Thymus (tissue), 11 donors: ENCODE results near the gene SMU1. TPM values are rescaled to one million over a fixed set of nuclear protein-coding genes. Genes with fewer than 3 reads are reported as not detected.

ENCODE experiments used
- DNase-seq, 9 donors: peaks; one replicate each; pipeline ENCODE4 v3.0.0-alpha.2; 2013; ENCODE audit warnings: low spot score in 9 of 9, low read depth in 6 of 9, missing footprints in 1 of 9
- H3K27ac ChIP-seq, 2 donors: one replicate each; pipeline ENCODE4 v1.5.1; 2013; ENCODE audit warnings: control low read depth in 1 of 2, low read depth in 1 of 2, low read length in 1 of 2, mild to moderate bottlenecking in 1 of 2, moderate library complexity in 1 of 2
- H3K27me3 ChIP-seq, 2 donors: one replicate each; pipeline ENCODE4 v1.5.1; 2013; ENCODE audit warnings: low read length in 1 of 2; ENCODE audit not compliant: control insufficient read depth in 2 of 2, insufficient read depth in 1 of 2
- H3K36me3 ChIP-seq, 2 donors: one replicate each; pipeline ENCODE4 v1.5.1; 2013; ENCODE audit warnings: low read length in 1 of 2, mild to moderate bottlenecking in 1 of 2, moderate library complexity in 1 of 2; ENCODE audit not compliant: control insufficient read depth in 2 of 2, insufficient read depth in 2 of 2
- H3K4me1 ChIP-seq, 2 donors: one replicate each; pipeline ENCODE4 v1.5.1; 2013; ENCODE audit warnings: low read length in 2 of 2; ENCODE audit not compliant: control insufficient read depth in 2 of 2, insufficient read depth in 2 of 2
- H3K4me3 ChIP-seq, 2 donors: one replicate each; pipeline ENCODE4 v1.5.1; 2013; ENCODE audit warnings: low read length in 2 of 2, control low read depth in 1 of 2, mild to moderate bottlenecking in 1 of 2
- H3K9me3 ChIP-seq, 2 donors: one replicate each; pipeline ENCODE4 v1.5.1; 2013; ENCODE audit warnings: low read length in 1 of 2, mild to moderate bottlenecking in 1 of 2; ENCODE audit not compliant: control insufficient read depth in 2 of 2, insufficient read depth in 1 of 2
- WGBS: extraction: QIAGEN DNeasy Blood & Tissue Kit; methylation state at CpG from one replicate; pipeline ENCODE4 v1.1.7; 2013; 5-methylcytosine and 5-hydroxymethylcytosine counted together
- polyA plus RNA-seq: library from polyadenylated mRNA; stranded (reverse); fragments of 200-250 nt; gene quantifications from one replicate; pipeline ENCODE4 v1.2.3, GENCODE V29; 2013
- total RNA-seq: library from RNA; stranded (reverse); fragments of 120-200 nt; gene quantifications from one replicate; pipeline ENCODE4 v1.2.4, GENCODE V29; 2013
- donor health status: healthy.

Gene SMU1
- total and polyA plus RNA-seq, 2 donors: 14.9 to 27.3 TPM

DNA sequence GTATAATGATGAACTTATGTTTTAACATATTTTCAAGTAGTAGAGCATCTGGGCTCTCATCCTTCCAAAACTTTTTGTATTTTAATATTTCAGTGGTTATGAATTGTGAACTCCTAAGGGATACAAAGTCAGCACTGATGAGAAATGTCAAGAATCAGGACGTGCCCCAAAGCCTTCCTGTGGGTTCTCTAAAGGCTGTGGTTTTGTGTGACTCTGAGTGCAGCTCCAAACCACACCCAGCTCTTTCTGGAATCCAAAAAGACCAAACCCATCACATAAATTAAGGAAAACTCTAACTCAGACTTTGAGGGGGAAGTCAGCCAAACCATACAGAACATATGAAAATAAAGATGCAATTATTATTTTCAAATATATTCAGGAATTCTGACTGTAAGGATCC, 40.8 kb upstream of the SMU1 start:
- 2% methylated on average over 1 of the region's 1 CpG for WGBS
- Histone ChIP-seq H3K27ac (no peak overlapping the region), H3K4me1 (peaks cover 0 to 12% of the 10 kb centered on the region in 2 donors), H3K9me3 (no peaks in the 10 kb centered on the region), H3K36me3 (peaks cover 26 to 63% of the 10 kb centered on the region in 2 donors), H3K27me3 (no peaks in the 10 kb centered on the region), H3K4me3 (no peak overlapping the region)
- no peak for DNase-seq

DNA sequence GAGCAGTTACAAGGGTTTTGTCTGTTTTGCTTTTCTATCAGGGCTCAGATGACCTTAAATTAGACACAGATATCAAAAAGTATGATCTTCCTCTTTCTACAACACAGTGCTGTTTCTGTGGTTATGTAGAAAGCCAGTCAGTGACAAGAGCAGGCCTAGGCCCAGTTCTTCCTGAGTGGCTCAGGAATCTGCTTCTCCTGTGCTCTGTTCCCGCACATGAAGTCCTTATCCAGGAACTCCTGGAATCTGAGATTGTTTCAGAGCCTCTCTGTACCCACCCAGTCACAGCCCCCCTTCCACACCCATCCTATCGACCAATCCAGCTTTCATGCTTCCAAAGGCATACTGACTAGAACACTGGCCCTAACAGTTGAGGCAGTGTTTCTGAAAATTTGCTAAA, 40.4 kb upstream of the SMU1 start:
- H3K9me3 ChIP-seq: no peaks in the 10 kb centered on the region
- H3K36me3 ChIP-seq: peaks cover 31 to 68% of the 10 kb centered on the region in 2 donors
- DNase-seq: no peak
- WGBS: 72% methylated on average over 2 of the region's 2 CpGs
- no peaks in the 10 kb centered on the region for H3K27me3 ChIP-seq
- no peak overlapping the region for H3K4me3 ChIP-seq
- H3K27ac ChIP-seq: peak overlapping the region in 1 of 2 donors; percentile 69
- peaks cover 0 to 12% of the 10 kb centered on the region in 2 donors for H3K4me1 ChIP-seq

DNA sequence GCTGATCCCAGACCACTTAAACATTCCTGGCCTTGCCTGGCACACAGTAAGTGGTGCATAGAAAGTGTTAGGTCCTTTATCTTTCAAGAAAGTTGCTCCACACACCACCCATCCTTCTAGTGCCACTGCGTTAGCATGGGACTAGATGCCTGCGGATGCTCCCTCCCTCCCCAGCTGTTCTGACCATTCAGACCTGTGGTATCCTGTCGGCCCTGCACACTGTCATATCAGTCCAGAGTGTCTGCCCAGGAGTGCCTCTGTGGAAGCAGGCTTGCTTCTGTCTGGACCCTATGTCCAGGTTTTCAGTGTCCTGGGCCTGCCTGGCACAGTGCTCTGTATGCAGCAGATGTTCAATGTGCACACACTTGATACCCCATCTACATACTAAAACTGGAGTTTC, 38.3 kb upstream of the SMU1 start:
- peaks cover 0 to 12% of the 10 kb centered on the region in 2 donors for H3K4me1 ChIP-seq
- no peak for DNase-seq
- no peaks in the 10 kb centered on the region for H3K27me3 ChIP-seq
- WGBS: 98% methylated on average over 3 of the region's 3 CpGs
- no peak overlapping the region for H3K4me3 ChIP-seq
- no peak overlapping the region for H3K27ac ChIP-seq
- H3K36me3 ChIP-seq: peaks cover 31 to 70% of the 10 kb centered on the region in 2 donors
- H3K9me3 ChIP-seq: no peaks in the 10 kb centered on the region

- Histone ChIP-seq H3K9me3 (no peaks in the 10 kb centered on the region), H3K36me3 (peaks cover 31 to 66% of the 10 kb centered on the region in 2 donors)
- DNase-seq: no peak
Measured at GRCh38 chr9:33113799-33114547, 37.5 kb upstream of the SMU1 start.

DNA sequence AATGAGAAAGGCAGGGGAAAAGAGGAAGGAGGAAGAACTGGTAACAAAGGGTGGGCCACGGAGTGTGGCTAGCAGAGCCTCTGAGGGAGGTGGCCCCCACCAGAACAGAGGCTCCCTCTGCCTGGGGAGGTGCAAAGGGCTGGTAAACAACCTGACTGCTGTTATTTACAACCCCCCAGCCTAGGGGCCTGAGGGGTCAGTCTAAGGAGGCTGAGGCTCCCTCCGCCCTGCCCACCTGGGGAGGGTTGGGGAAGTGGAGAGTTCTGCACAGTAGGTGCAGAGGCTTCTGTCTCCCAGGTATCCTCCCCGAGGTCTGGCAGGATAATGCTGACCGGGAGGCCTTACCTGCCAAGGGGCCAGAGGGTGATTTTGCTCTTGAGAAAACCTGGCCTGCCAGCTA, 35.6 kb upstream of the SMU1 start:
- Histone ChIP-seq H3K27me3 (no peaks in the 10 kb centered on the region), H3K4me3 (no peak overlapping the region), H3K36me3 (peaks cover 26 to 53% of the 10 kb centered on the region in 2 donors), H3K9me3 (no peaks in the 10 kb centered on the region), H3K4me1 (peaks cover 0 to 11% of the 10 kb centered on the region in 2 donors), H3K27ac (no peak overlapping the region)
- DNase-seq: no peak
- 98% methylated on average over 4 of the region's 4 CpGs for WGBS

More at GRCh38 chr9:33113799-33114547, 37.5 kb upstream of the SMU1 start:
- peaks cover 0 to 12% of the 10 kb centered on the region in 2 donors for H3K4me1 ChIP-seq
- H3K27me3 ChIP-seq: no peaks in the 10 kb centered on the region
- no peak overlapping the region for H3K4me3 ChIP-seq
- H3K27ac ChIP-seq: no peak overlapping the region
- WGBS: 96% methylated on average over 11 of the region's 11 CpGs

- H3K9me3 ChIP-seq: no peaks in the 10 kb centered on the region
- H3K27me3 ChIP-seq: no peaks in the 10 kb centered on the region
- no peak overlapping the region for H3K4me3 ChIP-seq
- peaks cover 0 to 9% of the 10 kb centered on the region in 2 donors for H3K4me1 ChIP-seq
- 91% methylated on average over 5 of the region's 5 CpGs for WGBS
- peaks cover 26 to 53% of the 10 kb centered on the region in 2 donors for H3K36me3 ChIP-seq
- H3K27ac ChIP-seq: no peak overlapping the region
- no peak for DNase-seq
Measured at GRCh38 chr9:33111631-33112030, 35.2 kb upstream of the SMU1 start.

GRCh38 chr9:33110686-33111085, 34.2 kb upstream of the SMU1 start:
- Histone ChIP-seq H3K27me3 (no peaks in the 10 kb centered on the region), H3K9me3 (no peaks in the 10 kb centered on the region), H3K4me1 (peaks cover 0 to 9% of the 10 kb centered on the region in 2 donors), H3K36me3 (peaks cover 25 to 51% of the 10 kb centered on the region in 2 donors), H3K4me3 (no peak overlapping the region), H3K27ac (no peak overlapping the region)
- DNase-seq: no peak
- 97% methylated on average over 5 of the region's 5 CpGs for WGBS

GRCh38 chr9:33109850-33110595, 33.5 kb upstream of the SMU1 start:
- H3K9me3 ChIP-seq: no peaks in the 10 kb centered on the region
- H3K4me3 ChIP-seq: no peak overlapping the region
- DNase-seq: no peak
- H3K4me1 ChIP-seq: peaks cover 0 to 9% of the 10 kb centered on the region in 2 donors
- no peaks in the 10 kb centered on the region for H3K27me3 ChIP-seq
- WGBS: 98% methylated on average over 1 of the region's 1 CpG
- peaks cover 23 to 45% of the 10 kb centered on the region in 2 donors for H3K36me3 ChIP-seq
- H3K27ac ChIP-seq: no peak overlapping the region

DNA sequence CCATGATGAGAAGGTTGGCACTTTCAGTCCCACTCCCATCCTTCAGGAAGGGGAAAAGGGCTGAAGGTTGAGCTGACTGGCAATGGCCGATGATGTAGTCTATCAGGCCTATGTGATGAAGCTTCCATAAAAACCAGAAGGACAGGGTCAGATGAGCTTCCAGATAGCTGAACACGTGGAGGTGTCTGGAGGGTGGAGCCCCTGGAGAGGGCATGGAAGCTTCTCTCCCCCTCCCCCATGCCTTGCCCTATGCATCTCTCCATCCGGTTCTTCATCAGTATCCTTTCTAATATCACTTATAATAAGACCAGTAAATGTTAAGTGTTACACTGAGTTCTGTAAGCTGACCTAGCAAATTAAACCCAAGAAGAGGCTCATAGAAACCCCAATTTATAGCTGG, 32.6 kb upstream of the SMU1 start:
- peaks cover 0 to 9% of the 10 kb centered on the region in 2 donors for H3K4me1 ChIP-seq
- no peaks in the 10 kb centered on the region for H3K9me3 ChIP-seq
- 95% methylated on average over 3 of the region's 3 CpGs for WGBS
- DNase-seq: no peak
- peaks cover 21 to 36% of the 10 kb centered on the region in 2 donors for H3K36me3 ChIP-seq
- no peaks in the 10 kb centered on the region for H3K27me3 ChIP-seq
- no peak overlapping the region for H3K27ac ChIP-seq
- H3K4me3 ChIP-seq: no peak overlapping the region
